ENCODE results near the gene PDCL3.

PDCL3 gene

DNA sequence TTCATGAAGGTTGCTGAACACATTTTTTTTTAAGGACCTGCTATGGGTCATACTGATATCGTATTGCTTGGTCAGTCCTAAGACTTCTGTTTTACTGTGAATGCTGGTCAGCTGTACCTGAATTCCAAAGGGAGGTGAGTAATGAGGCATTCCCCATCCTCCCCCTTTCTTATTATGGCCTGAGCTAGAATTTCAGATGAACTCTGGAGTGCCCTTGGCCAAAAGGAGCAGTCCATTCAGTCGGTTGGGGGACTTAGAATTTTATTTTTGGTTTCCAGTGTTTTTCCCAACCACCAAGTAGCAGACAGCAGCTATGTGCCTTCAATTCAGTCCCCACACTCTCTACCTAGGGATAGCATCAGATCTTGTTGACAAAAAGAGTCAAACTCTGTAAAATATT, 26.9 kb upstream of the PDCL3 start:
- no peak overlapping the region for H3K27ac ChIP-seq (ENCODE audit: low read length)
- no CpG with 5 or more reads among the region's 2 CpGs for WGBS (ENCODE audit: insufficient coverage, insufficient read length)
- no peak for DNase-seq (ENCODE audit: low read depth, low spot score)
- no peaks in the 10 kb centered on the region for H3K36me3 ChIP-seq (ENCODE audit: control insufficient read depth, insufficient read depth, low read length)
- no peaks in the 10 kb centered on the region for H3K4me1 ChIP-seq (ENCODE audit: control insufficient read depth, insufficient read depth, low read length)
- no peaks in the 10 kb centered on the region for H3K9me3 ChIP-seq (ENCODE audit: control insufficient read depth, insufficient read depth, low read length)
- no peaks in the 10 kb centered on the region for H3K27me3 ChIP-seq (ENCODE audit: control insufficient read depth, insufficient read depth, low read length)
- H3K4me3 ChIP-seq (ENCODE audit: low read length): no peak overlapping the region

DNA sequence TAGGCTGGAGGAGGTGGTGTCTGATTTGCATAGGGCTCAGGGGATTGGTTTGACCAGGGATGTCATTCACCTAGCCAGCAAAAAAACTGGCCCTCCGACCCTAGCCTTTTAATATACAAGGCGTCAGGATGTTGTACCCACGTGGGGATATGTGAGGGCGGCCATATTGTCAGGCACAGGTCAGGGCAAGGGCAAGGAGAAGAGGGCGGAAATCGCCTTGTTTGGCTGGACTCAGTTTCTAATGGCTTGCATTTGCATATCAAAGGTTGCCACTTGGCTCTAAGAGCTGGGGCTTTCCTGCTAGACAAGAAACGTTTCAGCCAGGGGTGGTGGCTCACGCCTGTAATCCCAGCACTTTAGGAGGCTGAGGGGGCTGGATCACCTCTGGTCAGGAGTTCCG, 24.9 kb upstream of the PDCL3 start:
- WGBS (ENCODE audit: insufficient coverage, insufficient read length): no CpG with 5 or more reads among the region's 9 CpGs
- peak; percentile 18 for DNase-seq (ENCODE audit: low read depth, low spot score)
- no peak overlapping the region for H3K4me3 ChIP-seq (ENCODE audit: low read length)
- no peaks in the 10 kb centered on the region for H3K36me3 ChIP-seq (ENCODE audit: control insufficient read depth, insufficient read depth, low read length)
- no peak overlapping the region for H3K27ac ChIP-seq (ENCODE audit: low read length)
- no peaks in the 10 kb centered on the region for H3K9me3 ChIP-seq (ENCODE audit: control insufficient read depth, insufficient read depth, low read length)
- no peaks in the 10 kb centered on the region for H3K27me3 ChIP-seq (ENCODE audit: control insufficient read depth, insufficient read depth, low read length)
- H3K4me1 ChIP-seq (ENCODE audit: control insufficient read depth, insufficient read depth, low read length): no peaks in the 10 kb centered on the region

DNA sequence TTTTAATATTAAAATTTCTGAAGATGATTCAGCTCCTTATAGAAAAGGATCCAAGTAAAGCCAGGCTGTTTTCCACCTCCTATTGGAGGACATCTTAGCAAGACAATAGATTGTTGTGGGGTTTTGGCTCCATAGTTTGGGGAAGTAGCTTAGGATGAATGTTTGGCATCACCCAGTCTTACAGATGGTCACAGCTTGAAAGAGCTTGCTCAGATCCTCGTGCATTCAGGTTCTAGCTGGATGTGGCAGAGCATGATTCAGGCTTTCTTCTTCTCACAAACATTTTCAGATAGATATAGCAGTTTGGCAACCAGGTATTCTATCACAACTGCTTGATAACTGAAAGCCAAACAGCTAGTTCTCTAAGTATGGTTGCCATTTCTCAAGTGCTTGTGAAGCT, 23.6 kb upstream of the PDCL3 start:
- Histone ChIP-seq H3K27me3 (ENCODE audit: control insufficient read depth, insufficient read depth, low read length) (no peaks in the 10 kb centered on the region), H3K27ac (ENCODE audit: low read length) (no peak overlapping the region), H3K4me3 (ENCODE audit: low read length) (no peak overlapping the region), H3K4me1 (ENCODE audit: control insufficient read depth, insufficient read depth, low read length) (no peaks in the 10 kb centered on the region), H3K9me3 (ENCODE audit: control insufficient read depth, insufficient read depth, low read length) (no peaks in the 10 kb centered on the region), H3K36me3 (ENCODE audit: control insufficient read depth, insufficient read depth, low read length) (no peaks in the 10 kb centered on the region)
- DNase-seq (ENCODE audit: low read depth, low spot score): no peak
- WGBS (ENCODE audit: insufficient coverage, insufficient read length): no CpG with 5 or more reads among the region's 1 CpG

DNA sequence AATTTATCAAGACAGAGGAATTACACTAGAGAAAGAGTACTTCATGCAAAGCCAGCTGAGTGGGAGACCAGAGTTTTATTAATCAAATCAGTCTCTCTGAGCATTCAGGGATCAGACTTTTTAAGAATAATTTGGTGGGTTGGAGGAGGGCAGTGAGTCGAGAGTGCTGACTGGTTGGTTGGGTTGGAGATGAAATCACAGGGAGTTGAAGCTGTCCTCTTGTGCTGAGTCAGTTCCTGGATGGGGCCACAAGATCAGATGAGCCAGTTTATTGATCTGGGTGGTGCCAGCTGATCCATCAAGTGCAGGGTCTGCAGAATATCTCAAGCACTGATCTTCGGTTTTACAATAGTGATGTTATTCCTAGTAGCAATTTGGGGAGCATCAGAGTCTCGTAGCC, 21.4 kb upstream of the PDCL3 start:
- no peaks in the 10 kb centered on the region for H3K27me3 ChIP-seq (ENCODE audit: control insufficient read depth, insufficient read depth, low read length)
- no peaks in the 10 kb centered on the region for H3K36me3 ChIP-seq (ENCODE audit: control insufficient read depth, insufficient read depth, low read length)
- no peak overlapping the region for H3K4me3 ChIP-seq (ENCODE audit: low read length)
- H3K9me3 ChIP-seq (ENCODE audit: control insufficient read depth, insufficient read depth, low read length): no peaks in the 10 kb centered on the region
- H3K27ac ChIP-seq (ENCODE audit: low read length): no peak overlapping the region
- H3K4me1 ChIP-seq (ENCODE audit: control insufficient read depth, insufficient read depth, low read length): no peaks in the 10 kb centered on the region
- no peak for DNase-seq (ENCODE audit: low read depth, low spot score)
- no CpG with 5 or more reads among the region's 3 CpGs for WGBS (ENCODE audit: insufficient coverage, insufficient read length)

DNA sequence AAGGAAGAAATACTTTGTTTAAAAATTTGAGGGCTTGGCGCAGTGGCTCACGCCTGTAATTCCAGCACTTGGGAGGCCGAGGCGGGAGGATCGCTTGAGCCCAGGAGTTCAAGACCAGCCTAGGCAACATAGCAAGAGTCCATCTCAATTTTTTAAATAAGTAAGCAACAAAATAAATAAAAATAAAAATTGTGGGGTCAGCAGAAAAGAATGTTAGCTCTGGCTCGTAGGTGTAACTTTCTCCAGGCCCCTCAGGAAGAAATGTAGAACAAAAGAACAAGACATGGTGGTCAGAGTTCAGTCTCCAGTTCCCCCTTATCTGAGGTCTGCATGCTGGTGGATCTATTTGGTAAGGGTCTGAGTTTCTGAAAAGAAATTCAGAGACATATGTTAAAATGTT, 20.4 kb upstream of the PDCL3 start:
- WGBS (ENCODE audit: insufficient coverage, insufficient read length): no CpG with 5 or more reads among the region's 6 CpGs

DNA sequence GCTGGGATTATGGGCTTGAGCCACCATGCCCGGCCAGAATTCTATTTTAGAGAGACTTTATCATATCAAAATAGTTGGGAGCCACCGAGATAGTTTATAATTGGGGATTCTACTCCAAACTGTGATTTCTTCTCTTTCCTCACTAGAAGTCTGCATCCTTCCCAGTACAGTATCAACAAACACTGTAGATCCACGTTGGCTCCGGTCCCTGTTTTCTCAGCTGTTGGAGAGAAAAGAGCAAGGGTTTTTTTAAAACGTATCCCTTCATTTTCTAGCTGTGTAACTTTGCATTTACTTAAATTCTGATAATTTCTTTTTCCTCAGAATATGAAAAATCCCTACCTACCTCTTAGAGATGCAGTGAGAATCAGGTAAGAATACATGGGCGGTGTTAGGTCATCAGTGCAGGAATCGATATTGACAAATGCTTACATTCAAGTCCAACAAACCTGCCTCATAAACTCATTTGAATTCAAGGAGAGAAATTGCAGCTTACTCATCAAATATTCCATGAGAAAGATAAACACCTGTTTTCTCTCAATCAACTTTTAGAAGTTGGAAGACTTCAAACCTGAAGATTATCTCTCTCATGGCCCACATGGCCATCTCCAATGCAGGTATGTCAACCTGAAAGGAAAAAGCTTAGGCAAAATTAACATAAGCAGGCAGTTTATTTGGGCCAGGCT, 17.7 kb upstream of the PDCL3 start:
- Histone ChIP-seq H3K27ac (ENCODE audit: low read length) (no peak overlapping the region), H3K4me1 (ENCODE audit: control insufficient read depth, insufficient read depth, low read length) (no peaks in the 10 kb centered on the region), H3K27me3 (ENCODE audit: control insufficient read depth, insufficient read depth, low read length) (no peaks in the 10 kb centered on the region), H3K36me3 (ENCODE audit: control insufficient read depth, insufficient read depth, low read length) (no peaks in the 10 kb centered on the region), H3K4me3 (ENCODE audit: low read length) (no peak overlapping the region), H3K9me3 (ENCODE audit: control insufficient read depth, insufficient read depth, low read length) (no peaks in the 10 kb centered on the region)
- WGBS (ENCODE audit: insufficient coverage, insufficient read length): no CpG with 5 or more reads among the region's 7 CpGs
- DNase-seq (ENCODE audit: low read depth, low spot score): no peak

More for the DNA sequence above, 20.4 kb upstream of the PDCL3 start:
- no peaks in the 10 kb centered on the region for H3K27me3 ChIP-seq (ENCODE audit: control insufficient read depth, insufficient read depth, low read length)
- no peaks in the 10 kb centered on the region for H3K9me3 ChIP-seq (ENCODE audit: control insufficient read depth, insufficient read depth, low read length)
- no peak for DNase-seq (ENCODE audit: low read depth, low spot score)
- H3K4me3 ChIP-seq (ENCODE audit: low read length): no peak overlapping the region
- H3K4me1 ChIP-seq (ENCODE audit: control insufficient read depth, insufficient read depth, low read length): no peaks in the 10 kb centered on the region
- H3K27ac ChIP-seq (ENCODE audit: low read length): no peak overlapping the region
- no peaks in the 10 kb centered on the region for H3K36me3 ChIP-seq (ENCODE audit: control insufficient read depth, insufficient read depth, low read length)

DNA sequence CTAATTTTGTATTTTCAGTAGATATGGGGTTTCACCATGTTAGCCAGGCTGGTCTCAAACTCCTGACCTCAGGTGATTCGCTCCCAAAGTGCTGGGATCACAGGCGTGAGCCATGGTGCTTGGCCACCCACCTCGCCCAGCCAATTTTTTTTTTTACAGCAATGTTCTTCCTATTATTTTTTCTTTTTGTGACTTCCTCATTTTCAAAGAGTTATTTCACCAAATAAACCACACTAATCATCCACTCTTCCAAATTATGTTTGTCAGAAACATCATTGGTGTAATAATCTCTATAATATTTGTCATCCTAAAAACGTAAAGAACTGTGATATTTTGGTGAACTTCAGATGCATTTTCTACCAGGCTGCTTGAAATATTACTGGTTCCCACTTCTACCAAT, 16.3 kb upstream of the PDCL3 start:
- H3K9me3 ChIP-seq (ENCODE audit: control insufficient read depth, insufficient read depth, low read length): no peaks in the 10 kb centered on the region
- H3K27ac ChIP-seq (ENCODE audit: low read length): no peak overlapping the region
- H3K4me3 ChIP-seq (ENCODE audit: low read length): no peak overlapping the region
- DNase-seq (ENCODE audit: low read depth, low spot score): no peak
- H3K4me1 ChIP-seq (ENCODE audit: control insufficient read depth, insufficient read depth, low read length): no peaks in the 10 kb centered on the region
- no peaks in the 10 kb centered on the region for H3K27me3 ChIP-seq (ENCODE audit: control insufficient read depth, insufficient read depth, low read length)
- H3K36me3 ChIP-seq (ENCODE audit: control insufficient read depth, insufficient read depth, low read length): no peaks in the 10 kb centered on the region
- no CpG with 5 or more reads among the region's 4 CpGs for WGBS (ENCODE audit: insufficient coverage, insufficient read length)

DNA sequence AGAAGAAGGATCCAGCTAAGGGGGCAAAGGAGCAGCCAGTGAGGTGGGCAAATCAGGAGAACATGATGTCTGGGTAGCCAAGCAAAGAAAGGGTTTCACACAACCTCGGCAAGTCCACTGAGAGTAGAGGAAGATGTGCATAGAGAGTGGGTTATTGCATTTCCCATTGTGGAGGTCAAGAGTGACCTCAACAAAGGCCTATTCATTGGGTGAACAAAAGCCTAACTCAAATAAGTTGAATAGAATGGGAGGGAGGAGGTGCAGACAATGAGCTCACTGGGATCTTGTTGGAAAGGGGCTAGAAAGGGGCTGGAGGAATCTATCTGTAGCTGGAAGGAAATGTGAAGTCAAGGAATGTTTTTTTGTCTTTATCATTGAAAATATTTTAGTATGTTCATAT, 14.0 kb upstream of the PDCL3 start:
- Histone ChIP-seq H3K36me3 (ENCODE audit: control insufficient read depth, insufficient read depth, low read length) (no peaks in the 10 kb centered on the region), H3K9me3 (ENCODE audit: control insufficient read depth, insufficient read depth, low read length) (no peaks in the 10 kb centered on the region), H3K27ac (ENCODE audit: low read length) (no peak overlapping the region), H3K4me3 (ENCODE audit: low read length) (no peak overlapping the region), H3K27me3 (ENCODE audit: control insufficient read depth, insufficient read depth, low read length) (no peaks in the 10 kb centered on the region), H3K4me1 (ENCODE audit: control insufficient read depth, insufficient read depth, low read length) (no peaks in the 10 kb centered on the region)
- DNase-seq (ENCODE audit: low read depth, low spot score): no peak
- WGBS (ENCODE audit: insufficient coverage, insufficient read length): no CpG with 5 or more reads among the region's 1 CpG

DNA sequence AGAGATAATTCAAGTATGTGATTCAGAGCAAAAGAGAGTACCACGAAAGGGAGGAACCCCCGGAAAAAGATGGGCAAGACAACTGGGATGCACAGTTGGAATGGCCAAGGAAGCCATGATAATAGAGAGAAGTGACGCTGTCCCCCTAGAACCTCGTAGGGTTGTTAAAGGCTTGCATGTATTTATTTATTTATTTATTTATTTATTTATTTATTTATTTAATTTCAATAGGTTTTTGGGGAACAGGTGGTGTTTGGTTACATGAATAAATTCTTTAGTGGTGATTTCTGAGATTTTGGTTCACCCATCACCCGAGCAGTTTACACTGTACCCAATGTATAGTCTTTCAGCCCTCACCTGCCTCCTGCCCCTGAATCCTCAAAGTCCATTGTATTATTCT, 11.5 kb upstream of the PDCL3 start:
- H3K27me3 ChIP-seq (ENCODE audit: control insufficient read depth, insufficient read depth, low read length): no peaks in the 10 kb centered on the region
- no peaks in the 10 kb centered on the region for H3K9me3 ChIP-seq (ENCODE audit: control insufficient read depth, insufficient read depth, low read length)
- H3K36me3 ChIP-seq (ENCODE audit: control insufficient read depth, insufficient read depth, low read length): no peaks in the 10 kb centered on the region
- no peak overlapping the region for H3K4me3 ChIP-seq (ENCODE audit: low read length)
- no peak for DNase-seq (ENCODE audit: low read depth, low spot score)
- H3K4me1 ChIP-seq (ENCODE audit: control insufficient read depth, insufficient read depth, low read length): no peaks in the 10 kb centered on the region
- WGBS (ENCODE audit: insufficient coverage, insufficient read length): no CpG with 5 or more reads among the region's 5 CpGs
- no peak overlapping the region for H3K27ac ChIP-seq (ENCODE audit: low read length)

DNA sequence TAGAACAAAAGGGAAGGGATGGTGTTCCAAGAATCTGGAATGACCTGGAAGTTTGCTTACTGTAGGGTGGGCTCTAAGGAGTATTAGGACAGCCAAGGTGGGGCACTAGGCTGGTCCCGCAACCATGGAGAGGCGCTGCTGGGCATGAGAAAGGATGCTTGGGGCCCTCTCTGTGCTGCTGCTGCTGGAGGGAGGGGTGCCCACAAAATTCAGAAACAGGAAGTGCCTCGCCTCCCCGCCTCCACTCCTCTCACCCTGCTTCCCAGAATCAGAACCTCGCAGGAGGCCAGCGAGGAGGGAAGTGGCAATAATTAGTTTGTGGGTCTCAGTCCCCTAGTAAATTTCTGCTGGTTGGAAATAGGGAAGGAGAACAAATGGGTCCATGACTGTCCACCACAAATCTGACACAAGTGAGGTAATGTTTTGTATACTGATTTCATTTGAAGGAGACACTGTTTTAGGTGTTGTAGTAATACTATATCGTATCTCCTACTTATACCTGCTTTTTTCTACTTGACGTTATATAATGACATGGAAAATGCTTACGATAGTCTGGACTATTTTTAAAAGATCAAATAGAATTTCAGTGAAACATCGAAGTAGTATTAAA, 7.9 kb upstream of the PDCL3 start:
- no peaks in the 10 kb centered on the region for H3K36me3 ChIP-seq (ENCODE audit: control insufficient read depth, insufficient read depth, low read length)
- no peak overlapping the region for H3K4me3 ChIP-seq (ENCODE audit: low read length)
- no peaks in the 10 kb centered on the region for H3K27me3 ChIP-seq (ENCODE audit: control insufficient read depth, insufficient read depth, low read length)
- H3K4me1 ChIP-seq (ENCODE audit: control insufficient read depth, insufficient read depth, low read length): no peaks in the 10 kb centered on the region
- no CpG with 5 or more reads among the region's 10 CpGs for WGBS (ENCODE audit: insufficient coverage, insufficient read length)
- no peaks in the 10 kb centered on the region for H3K9me3 ChIP-seq (ENCODE audit: control insufficient read depth, insufficient read depth, low read length)
- no peak overlapping the region for H3K27ac ChIP-seq (ENCODE audit: low read length)
- DNase-seq (ENCODE audit: low read depth, low spot score): no peak

DNA sequence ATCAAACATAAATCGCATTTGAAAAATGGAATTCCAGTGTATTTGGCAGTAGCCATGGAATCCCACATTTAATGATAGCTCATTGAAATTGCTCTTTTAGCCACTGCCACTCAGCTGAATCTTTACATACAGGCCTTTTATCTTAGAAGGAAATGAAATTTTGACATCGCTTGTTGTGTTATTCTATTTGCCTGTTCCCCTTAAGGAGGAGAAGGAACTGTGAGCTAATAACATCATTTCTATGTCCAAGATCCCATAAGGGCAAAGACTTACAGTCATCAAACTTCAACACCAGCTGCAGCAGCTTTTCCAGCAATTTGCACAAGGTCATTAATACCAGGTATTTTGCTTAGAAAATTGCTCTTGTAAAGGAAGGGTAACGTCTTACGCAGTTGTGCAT, 6.0 kb upstream of the PDCL3 start:
- Histone ChIP-seq H3K27me3 (ENCODE audit: control insufficient read depth, insufficient read depth, low read length) (no peaks in the 10 kb centered on the region), H3K9me3 (ENCODE audit: control insufficient read depth, insufficient read depth, low read length) (no peaks in the 10 kb centered on the region), H3K4me3 (ENCODE audit: low read length) (no peak overlapping the region), H3K36me3 (ENCODE audit: control insufficient read depth, insufficient read depth, low read length) (no peaks in the 10 kb centered on the region), H3K4me1 (ENCODE audit: control insufficient read depth, insufficient read depth, low read length) (no peaks in the 10 kb centered on the region), H3K27ac (ENCODE audit: low read length) (no peak overlapping the region)
- no peak for DNase-seq (ENCODE audit: low read depth, low spot score)
- WGBS (ENCODE audit: insufficient coverage, insufficient read length): no CpG with 5 or more reads among the region's 4 CpGs
